Panc1 (cell line): Measurements from ENCODE around the gene CD55. TPM values are rescaled to one million over a fixed set of nuclear protein-coding genes. Genes with fewer than 3 reads are reported as not detected.

Experiments
- ATAC-seq: fragments of 200-7000 bp; cut with Tn5 transposase; 2 replicates; pipeline ENCODE4 v1.9.1; 2020; ENCODE audit warnings: mild to moderate bottlenecking, moderate library complexity
- BruUV-seq: library from RNA; stranded (reverse); fragments of 400-500 nt; replicated peaks from 2 replicates; lab custom pipeline; 2021; lab: Mats Ljungman, UMichigan
- CTCF ChIA-PET: fragments of 300-600 bp; sonication (Branson Sonifier 250); formaldehyde crosslinking; loops from one replicate; lab custom pipeline; 2022; ENCODE audit warnings: antibody characterized with exemption; lab: Charles Lee
- POLR2A ChIA-PET: fragments of 300-600 bp; sonication (Branson Sonifier 250); formaldehyde crosslinking; loops from one replicate; lab custom pipeline; 2022; ENCODE audit warnings: antibody characterized with exemption; lab: Charles Lee
- DNase-seq: peaks from one replicate; pipeline ENCODE4 v3.0.0-alpha.2; 2010; ENCODE audit warnings: low read depth, low spot score
- H3K27ac ChIP-seq: 2 replicates; pipeline ENCODE4 v1.5.1; 2011; ENCODE audit warnings: mild to moderate bottlenecking, low read length, inconsistent platforms
- H3K27me3 ChIP-seq: fragments of 200-500 bp; sonication (Bioruptor generic); 2 replicates; pipeline ENCODE4 v1.6.0; 2014; ENCODE audit warnings: low read length, inconsistent platforms; ENCODE audit not compliant: control insufficient read depth, insufficient read depth
- H3K36me3 ChIP-seq: fragments of 200-500 bp; sonication (Bioruptor generic); 2 replicates; pipeline ENCODE4 v1.5.1; 2014; ENCODE audit warnings: inconsistent platforms, mild to moderate bottlenecking, low read length, moderate library complexity; ENCODE audit not compliant: control insufficient read depth, insufficient read depth
- H3K4me1 ChIP-seq: 2 replicates; pipeline ENCODE4 v1.5.1; 2011; ENCODE audit warnings: inconsistent platforms, mild to moderate bottlenecking, low read length, moderate library complexity; ENCODE audit not compliant: control insufficient read depth, insufficient read depth
- H3K4me3 ChIP-seq, 2 experiments: 2 replicates each; pipeline ENCODE4 v1.5.1; 2011 to 2012; ENCODE audit warnings: low read depth in 2 of 2, low read length in 2 of 2, mild to moderate bottlenecking in 2 of 2, inconsistent platforms in 1 of 2, moderate library complexity in 1 of 2
- H3K9me3 ChIP-seq: fragments of 200-500 bp; sonication (Bioruptor generic); 2 replicates; pipeline ENCODE4 v1.5.1; 2014; ENCODE audit warnings: low read depth, mild to moderate bottlenecking, inconsistent platforms, low read length, moderate library complexity; ENCODE audit not compliant: control insufficient read depth, insufficient read depth
- POLR2AphosphoS5 ChIP-seq: IDR thresholded peaks from 2 replicates; pipeline ENCODE4 v1.6.1; 2012; ENCODE audit warnings: mild to moderate bottlenecking, low read depth, low read length, moderate library complexity
- SIN3A ChIP-seq: IDR thresholded peaks from 2 replicates; pipeline ENCODE4 v1.6.1; 2012; ENCODE audit warnings: low read depth, mild to moderate bottlenecking, low read length, moderate library complexity, borderline replicate concordance; ENCODE audit not compliant: insufficient read depth
- TCF7L2 ChIP-seq: IDR thresholded peaks from 2 replicates; pipeline ENCODE4 v1.6.1; 2011; ENCODE audit warnings: mild to moderate bottlenecking, low read depth, low read length, inconsistent platforms
- in situ Hi-C: cut with HindIII; loops from 2 replicates; pipeline ENCODE4 v1.10.0; 2016; ENCODE audit warnings: low sequenced_read_pairs, low pct_unique_long_range_greater_than_20kb
- intact Hi-C: fragments of 100-400 bp; cut with micrococcal nuclease; formaldehyde crosslinking; loops from one replicate; pipeline ENCODE4 v1.10.0; 2022; ENCODE audit not compliant: unreplicated experiment
- total RNA-seq: library from RNA; stranded (reverse); gene quantifications from one replicate; pipeline ENCODE4 v1.2.1, GENCODE V29; 2021; ENCODE audit not compliant: unreplicated experiment
- TF ChIP-seq, protein P1 (sequence below): fragments of 450-650 bp; IDR thresholded peaks from 2 replicates; pipeline ENCODE4 v1.5.1; 2017; ENCODE audit warnings: mild to moderate bottlenecking
- TF ChIP-seq, protein P2 (sequence below), 2 experiments: IDR thresholded peaks; 2 replicates each; pipeline ENCODE4 v1.6.1; 2011 to 2012; ENCODE audit warnings: low read depth in 2 of 2, control low read depth in 1 of 2, low read length in 1 of 2, mild to moderate bottlenecking in 1 of 2, moderate library complexity in 1 of 2; ENCODE audit not compliant: insufficient read depth in 1 of 2

The CD55 gene
- total RNA-seq, 1 experiment from 2014 or later, result 12.1 TPM

DNA sequence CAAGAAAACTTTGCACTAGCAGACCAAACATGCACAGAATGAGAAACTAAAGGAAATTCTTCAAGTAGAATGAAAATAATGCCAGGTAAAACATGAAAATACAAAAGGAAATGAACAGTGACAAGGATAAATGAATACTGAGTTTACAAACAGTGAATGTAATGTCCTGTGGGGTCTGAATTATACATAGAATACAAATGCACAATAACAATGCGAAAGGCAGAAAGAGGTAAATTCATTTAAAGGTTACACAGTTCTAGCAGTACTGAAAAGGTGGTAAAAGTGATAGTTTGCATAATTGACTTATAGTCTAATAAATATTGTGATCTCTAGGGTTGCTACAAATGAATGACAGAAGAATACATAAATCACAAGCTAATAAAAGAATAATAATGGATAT lies 12.9 kb downstream of the CD55 start:
- no peak overlapping the region for H3K4me3 ChIP-seq
- no peaks in the 10 kb centered on the region for H3K36me3 ChIP-seq
- no peak for TF ChIP-seq SIN3A
- TF ChIP-seq TCF7L2, result no peak
- TF ChIP-seq, protein P1, sequence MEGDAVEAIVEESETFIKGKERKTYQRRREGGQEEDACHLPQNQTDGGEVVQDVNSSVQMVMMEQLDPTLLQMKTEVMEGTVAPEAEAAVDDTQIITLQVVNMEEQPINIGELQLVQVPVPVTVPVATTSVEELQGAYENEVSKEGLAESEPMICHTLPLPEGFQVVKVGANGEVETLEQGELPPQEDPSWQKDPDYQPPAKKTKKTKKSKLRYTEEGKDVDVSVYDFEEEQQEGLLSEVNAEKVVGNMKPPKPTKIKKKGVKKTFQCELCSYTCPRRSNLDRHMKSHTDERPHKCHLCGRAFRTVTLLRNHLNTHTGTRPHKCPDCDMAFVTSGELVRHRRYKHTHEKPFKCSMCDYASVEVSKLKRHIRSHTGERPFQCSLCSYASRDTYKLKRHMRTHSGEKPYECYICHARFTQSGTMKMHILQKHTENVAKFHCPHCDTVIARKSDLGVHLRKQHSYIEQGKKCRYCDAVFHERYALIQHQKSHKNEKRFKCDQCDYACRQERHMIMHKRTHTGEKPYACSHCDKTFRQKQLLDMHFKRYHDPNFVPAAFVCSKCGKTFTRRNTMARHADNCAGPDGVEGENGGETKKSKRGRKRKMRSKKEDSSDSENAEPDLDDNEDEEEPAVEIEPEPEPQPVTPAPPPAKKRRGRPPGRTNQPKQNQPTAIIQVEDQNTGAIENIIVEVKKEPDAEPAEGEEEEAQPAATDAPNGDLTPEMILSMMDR, result no peak
- TF ChIP-seq, protein P2, sequence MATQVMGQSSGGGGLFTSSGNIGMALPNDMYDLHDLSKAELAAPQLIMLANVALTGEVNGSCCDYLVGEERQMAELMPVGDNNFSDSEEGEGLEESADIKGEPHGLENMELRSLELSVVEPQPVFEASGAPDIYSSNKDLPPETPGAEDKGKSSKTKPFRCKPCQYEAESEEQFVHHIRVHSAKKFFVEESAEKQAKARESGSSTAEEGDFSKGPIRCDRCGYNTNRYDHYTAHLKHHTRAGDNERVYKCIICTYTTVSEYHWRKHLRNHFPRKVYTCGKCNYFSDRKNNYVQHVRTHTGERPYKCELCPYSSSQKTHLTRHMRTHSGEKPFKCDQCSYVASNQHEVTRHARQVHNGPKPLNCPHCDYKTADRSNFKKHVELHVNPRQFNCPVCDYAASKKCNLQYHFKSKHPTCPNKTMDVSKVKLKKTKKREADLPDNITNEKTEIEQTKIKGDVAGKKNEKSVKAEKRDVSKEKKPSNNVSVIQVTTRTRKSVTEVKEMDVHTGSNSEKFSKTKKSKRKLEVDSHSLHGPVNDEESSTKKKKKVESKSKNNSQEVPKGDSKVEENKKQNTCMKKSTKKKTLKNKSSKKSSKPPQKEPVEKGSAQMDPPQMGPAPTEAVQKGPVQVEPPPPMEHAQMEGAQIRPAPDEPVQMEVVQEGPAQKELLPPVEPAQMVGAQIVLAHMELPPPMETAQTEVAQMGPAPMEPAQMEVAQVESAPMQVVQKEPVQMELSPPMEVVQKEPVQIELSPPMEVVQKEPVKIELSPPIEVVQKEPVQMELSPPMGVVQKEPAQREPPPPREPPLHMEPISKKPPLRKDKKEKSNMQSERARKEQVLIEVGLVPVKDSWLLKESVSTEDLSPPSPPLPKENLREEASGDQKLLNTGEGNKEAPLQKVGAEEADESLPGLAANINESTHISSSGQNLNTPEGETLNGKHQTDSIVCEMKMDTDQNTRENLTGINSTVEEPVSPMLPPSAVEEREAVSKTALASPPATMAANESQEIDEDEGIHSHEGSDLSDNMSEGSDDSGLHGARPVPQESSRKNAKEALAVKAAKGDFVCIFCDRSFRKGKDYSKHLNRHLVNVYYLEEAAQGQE (IDR thresholded peaks at IDR 0.05; ENCODE audit: insufficient read depth in 1 of 2, low read depth in 2 of 2, low read length in 1 of 2), result no peak
- no peak for TF ChIP-seq POLR2AphosphoS5
- no peak for DNase-seq
- no peak for ATAC-seq
- no peaks in the 10 kb centered on the region for H3K4me1 ChIP-seq
- intact Hi-C loops (no loop called here), in situ Hi-C loops (no loop called here)
- ChIA-PET CTCF (no interaction called here), POLR2A (no interaction called here)
- no peaks in the 10 kb centered on the region for H3K27me3 ChIP-seq
- H3K9me3 ChIP-seq, result peaks cover 8% of the 10 kb centered on the region; the same call in 1 of the 2 replicates
- BruUV-seq, result no TSS peak
- H3K27ac ChIP-seq, result no peak overlapping the region

DNA sequence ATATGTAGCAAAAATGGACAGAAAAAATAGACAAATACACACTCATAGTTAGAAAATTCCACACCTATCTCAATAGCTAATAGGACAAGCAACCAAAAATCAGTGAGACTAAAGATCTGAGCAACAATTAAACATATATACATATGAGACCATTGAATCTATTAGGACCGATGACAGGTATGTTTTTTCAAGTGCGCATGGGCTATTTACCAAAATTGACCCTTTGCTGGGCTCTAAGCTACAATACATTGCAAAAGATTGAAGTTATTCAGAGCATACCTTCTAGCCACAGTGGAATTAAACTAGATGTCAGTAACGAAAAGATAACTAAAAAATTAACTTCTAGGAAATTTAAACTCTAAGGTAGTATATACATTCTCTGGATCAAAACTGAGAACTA lies 13.7 kb downstream of the CD55 start:
- no peaks in the 10 kb centered on the region for H3K36me3 ChIP-seq
- H3K27ac ChIP-seq, result no peak overlapping the region
- ATAC-seq (no peak), DNase-seq (no peak)
- ChIA-PET CTCF (no interaction called here), POLR2A (interaction anchor here (0.5 kb wide), 1 partner anchor 19 kb away, joined by 3 read pairs; no protein-coding TSS in a partner anchor)
- H3K4me3 ChIP-seq, result no peak overlapping the region
- no peaks in the 10 kb centered on the region for H3K27me3 ChIP-seq
- H3K4me1 ChIP-seq, result no peaks in the 10 kb centered on the region
- TF ChIP-seq TCF7L2, result no peak
- TF ChIP-seq, protein P1, result no peak
- TF ChIP-seq, protein P2 (IDR thresholded peaks at IDR 0.05; ENCODE audit: insufficient read depth in 1 of 2, low read depth in 2 of 2, low read length in 1 of 2), result no peak
- no peak for TF ChIP-seq SIN3A
- TF ChIP-seq POLR2AphosphoS5, result no peak
- peaks cover 8% of the 10 kb centered on the region; the same call in 1 of the 2 replicates for H3K9me3 ChIP-seq
- in situ Hi-C loops (no loop called here), intact Hi-C loops (no loop called here)
- BruUV-seq, result no TSS peak
